KG1 (cell line): Measurements from ENCODE around the gene CHCHD10.

Source experiments
- DNase-seq: peaks from one replicate; lab custom pipeline; 2025; lab: John Stamatoyannopoulos, UW

The CHCHD10 gene

DNA sequence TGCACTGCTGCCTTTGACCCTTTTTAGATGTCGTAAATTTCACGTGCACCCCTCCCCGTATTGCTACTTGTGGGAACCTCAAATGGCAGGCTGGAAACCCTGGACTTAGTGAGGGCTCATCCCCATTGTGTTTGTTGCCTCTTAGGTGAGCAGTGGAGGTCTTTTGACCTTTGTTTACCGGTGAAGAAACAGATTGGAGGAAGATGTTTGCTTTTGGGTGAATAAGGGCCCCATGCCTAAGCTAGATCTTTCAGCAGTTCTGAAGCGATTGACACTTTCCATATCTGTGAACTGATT lies 19.8 kb upstream of the CHCHD10 start:
- no peak for DNase-seq

DNA sequence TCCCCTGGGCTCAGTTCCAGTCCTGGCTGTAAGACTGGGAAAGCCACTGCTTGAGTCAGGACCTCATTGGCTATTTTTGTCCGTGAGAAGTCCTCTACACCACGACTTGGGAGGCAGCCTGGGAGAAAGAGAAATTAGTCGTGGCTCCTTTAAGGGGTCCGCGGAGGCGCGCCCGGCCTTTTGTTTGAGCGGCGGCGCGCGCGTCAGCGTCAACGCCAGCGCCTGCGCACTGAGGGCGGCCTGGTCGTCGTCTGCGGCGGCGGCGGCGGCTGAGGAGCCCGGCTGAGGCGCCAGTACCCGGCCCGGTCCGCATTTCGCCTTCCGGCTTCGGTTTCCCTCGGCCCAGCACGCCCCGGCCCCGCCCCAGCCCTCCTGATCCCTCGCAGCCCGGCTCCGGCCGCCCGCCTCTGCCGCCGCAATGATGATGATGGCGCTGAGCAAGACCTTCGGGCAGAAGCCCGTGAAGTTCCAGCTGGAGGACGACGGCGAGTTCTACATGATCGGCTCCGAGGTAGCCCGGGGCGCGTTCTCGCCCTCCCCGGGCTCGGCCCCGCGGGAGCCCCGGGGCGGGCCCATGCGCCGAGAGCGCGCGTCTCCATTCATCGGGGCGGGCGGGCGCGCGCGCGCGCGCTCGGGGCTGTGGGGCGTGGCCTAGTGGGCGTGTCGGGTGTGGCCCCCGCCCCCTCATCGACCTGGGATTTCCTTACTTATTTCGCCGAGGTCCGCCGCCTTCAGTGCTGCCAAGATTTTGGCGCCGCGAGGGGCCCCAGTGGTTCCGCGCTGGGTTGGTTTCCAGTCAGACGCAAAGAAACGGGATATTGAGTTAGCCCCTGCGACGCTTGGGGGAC lies 19.2 kb upstream of the CHCHD10 start, which contains the start of gene SMARCB1:
Gene SMARCB1, plus strand, starts transcription at position 215 of the 848 bp plus-strand sequence. Its CDS starts 204 bp downstream, at position 419.
- DNase-seq, result peak; percentile 72

DNA sequence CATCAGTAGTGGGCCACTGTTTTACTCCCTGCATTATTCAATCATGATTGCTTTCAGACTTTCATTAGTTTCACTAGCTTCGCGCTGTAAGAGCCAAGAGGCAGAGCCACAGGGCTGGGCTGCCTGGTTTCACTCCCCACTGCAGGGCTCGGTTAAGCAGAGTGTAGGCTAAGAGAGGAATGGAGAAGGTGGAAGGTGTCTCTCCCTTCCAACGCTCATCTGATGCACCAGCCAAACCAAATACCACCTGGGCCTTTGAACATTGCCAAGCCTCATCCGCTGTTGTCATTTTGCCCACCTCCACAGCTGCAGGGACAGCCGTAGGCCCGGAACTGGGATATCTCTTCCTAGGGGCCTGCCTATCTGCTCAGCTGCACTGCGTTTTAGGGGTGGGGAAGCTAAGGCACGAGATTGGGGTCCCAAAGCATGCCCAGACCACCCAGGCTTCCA lies 18.5 kb upstream of the CHCHD10 start:
- no peak for DNase-seq

- no peak for DNase-seq
These were observed 16.5 kb upstream of the CHCHD10 start for GRCh38 chr22:23784215-23784732.

- DNase-seq, result no peak
These were observed 15.7 kb upstream of the CHCHD10 start for GRCh38 chr22:23783265-23784150.

- DNase-seq, result no peak
These were observed 14.9 kb upstream of the CHCHD10 start for GRCh38 chr22:23782703-23783102.

DNA sequence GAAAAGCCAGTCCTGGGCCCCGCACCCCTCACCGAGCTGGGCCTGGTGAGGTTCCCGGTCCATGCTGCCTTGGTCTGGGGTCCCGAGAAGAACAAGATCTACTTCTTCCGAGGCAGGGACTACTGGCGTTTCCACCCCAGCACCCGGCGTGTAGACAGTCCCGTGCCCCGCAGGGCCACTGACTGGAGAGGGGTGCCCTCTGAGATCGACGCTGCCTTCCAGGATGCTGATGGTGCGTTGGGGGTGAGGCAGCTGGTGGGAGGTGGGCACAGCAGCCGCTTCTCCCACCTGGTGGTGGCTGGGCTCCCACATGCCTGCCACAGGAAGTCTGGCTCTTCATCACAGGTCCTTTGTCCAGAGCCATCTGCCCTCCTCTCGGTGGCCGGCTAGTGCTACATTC lies 14.5 kb upstream of the CHCHD10 start:
- DNase-seq, result no peak

DNA sequence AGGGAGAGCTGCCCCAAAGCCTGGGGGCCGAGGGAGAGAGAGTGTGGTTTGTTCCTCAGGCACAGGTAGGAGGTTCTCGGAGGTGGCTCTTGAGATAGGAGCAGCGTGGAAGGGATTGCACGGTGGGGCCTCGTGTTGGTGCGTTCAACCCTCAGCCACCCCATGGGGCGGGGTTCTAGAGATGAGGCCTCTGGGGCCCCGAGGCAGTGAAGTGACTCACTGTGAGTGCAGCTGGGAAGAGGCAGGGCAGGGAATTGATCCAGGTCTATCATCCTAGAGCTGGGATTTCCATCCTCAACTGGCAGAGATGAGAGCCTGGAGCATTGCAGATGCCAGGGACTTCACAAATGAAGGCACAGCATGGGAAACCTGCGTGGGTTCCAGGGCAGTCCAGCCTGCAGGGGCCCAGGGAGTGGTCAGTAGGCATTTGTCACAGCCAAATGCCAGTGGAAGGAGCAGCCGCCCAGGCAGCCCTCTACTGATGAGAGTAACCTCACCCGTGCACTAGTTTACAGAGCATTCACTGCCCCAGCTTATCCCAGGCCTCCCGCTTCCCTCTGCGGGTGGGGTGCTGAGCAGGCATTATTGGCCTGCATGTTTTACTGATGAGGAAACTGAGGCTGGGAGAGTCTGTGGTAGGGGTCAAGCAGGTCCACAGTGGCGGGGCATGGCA lies 13.9 kb upstream of the CHCHD10 start:
- no peak for DNase-seq

DNA sequence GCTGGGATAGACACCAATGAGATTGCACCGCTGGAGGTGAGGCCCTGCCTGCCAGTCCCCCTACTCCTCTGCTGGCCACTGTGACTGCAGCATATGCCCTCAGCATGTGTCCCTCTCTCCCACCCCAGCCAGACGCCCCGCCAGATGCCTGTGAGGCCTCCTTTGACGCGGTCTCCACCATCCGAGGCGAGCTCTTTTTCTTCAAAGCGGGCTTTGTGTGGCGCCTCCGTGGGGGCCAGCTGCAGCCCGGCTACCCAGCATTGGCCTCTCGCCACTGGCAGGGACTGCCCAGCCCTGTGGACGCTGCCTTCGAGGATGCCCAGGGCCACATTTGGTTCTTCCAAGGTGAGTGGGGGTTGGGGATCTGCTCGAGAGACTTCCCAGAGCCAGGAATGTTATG lies 13.3 kb upstream of the CHCHD10 start:
- no peak for DNase-seq

GRCh38 chr22:23780146-23780748 lies 12.5 kb upstream of the CHCHD10 start:
- no peak for DNase-seq

- no peak for DNase-seq
These were observed 12.0 kb upstream of the CHCHD10 start for GRCh38 chr22:23779731-23780130.

GRCh38 chr22:23779083-23779482 lies 11.3 kb upstream of the CHCHD10 start:
- no peak for DNase-seq

- no peak for DNase-seq
These were observed 10.8 kb upstream of the CHCHD10 start for GRCh38 chr22:23778577-23778900.

DNA sequence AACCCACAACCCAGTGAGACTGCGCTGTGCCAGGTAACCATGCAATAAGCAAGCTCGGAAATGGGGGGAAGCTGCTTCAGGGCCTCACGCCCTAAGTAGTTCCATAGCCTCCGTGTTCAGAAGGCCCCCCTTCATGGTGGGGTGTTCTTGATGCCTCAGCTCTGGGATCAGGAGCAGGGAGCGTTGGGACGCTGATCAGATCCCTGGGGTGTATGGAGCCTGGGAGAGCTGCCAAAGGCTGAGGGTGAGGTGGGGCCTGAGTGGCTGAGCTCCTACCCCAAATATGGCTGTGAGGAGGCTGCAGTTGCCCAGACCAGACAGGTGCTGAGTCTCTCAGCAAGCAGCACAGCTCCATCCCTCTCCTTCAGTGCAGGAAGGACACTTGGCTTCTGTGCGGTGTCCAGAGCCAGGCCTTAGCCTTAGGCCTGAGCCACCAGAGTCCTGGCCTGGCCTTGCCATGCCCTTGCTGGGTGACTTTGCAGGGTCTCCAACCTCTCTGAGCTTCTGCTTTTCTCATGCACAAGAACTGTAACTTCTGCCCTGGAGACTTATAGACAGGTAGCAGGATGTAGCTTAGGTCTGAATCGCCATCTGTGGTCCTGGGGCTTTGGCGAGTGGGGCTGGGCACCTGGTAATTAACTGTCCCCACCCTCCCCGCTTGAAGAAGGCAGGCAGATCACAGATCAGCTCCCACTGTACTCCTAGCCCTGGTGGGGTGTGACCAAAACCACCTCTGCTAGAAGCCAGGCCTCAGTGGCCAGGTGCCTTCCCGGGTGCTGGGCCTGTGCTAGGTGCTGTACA lies 10.2 kb upstream of the CHCHD10 start:
- no peak for DNase-seq

DNA sequence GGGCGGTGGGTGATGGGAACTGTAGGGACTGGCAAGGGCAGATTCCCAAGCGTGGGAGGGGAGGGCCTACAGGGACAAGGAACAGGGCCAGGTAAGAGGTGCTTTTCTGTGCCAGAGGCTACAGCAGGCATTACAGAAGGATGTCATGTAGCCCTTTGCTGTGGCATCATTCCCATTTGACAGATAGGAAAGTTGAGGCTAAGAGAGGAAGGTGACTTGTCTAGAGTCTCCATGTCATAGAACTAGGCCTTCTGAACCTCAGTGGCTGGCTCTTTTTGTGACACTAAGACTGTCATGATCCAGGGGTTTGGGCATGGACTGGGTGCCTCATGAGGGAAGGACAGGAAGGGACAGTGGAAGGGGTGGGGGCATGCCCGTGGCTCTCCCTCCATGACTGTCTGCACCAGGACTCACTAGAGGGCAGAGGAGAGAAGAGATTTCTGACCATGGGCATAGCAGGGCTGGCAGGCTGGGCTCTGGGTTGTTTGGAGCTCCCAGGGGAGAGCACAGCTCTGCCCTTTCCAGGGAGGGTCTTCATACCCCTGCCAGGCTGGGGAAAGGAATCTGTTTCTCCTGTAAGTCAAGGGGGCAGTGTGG lies 8.1 kb upstream of the CHCHD10 start:
- no peak for DNase-seq

GRCh38 chr22:23774922-23775436 lies 7.2 kb upstream of the CHCHD10 start:
- no peak for DNase-seq

DNA sequence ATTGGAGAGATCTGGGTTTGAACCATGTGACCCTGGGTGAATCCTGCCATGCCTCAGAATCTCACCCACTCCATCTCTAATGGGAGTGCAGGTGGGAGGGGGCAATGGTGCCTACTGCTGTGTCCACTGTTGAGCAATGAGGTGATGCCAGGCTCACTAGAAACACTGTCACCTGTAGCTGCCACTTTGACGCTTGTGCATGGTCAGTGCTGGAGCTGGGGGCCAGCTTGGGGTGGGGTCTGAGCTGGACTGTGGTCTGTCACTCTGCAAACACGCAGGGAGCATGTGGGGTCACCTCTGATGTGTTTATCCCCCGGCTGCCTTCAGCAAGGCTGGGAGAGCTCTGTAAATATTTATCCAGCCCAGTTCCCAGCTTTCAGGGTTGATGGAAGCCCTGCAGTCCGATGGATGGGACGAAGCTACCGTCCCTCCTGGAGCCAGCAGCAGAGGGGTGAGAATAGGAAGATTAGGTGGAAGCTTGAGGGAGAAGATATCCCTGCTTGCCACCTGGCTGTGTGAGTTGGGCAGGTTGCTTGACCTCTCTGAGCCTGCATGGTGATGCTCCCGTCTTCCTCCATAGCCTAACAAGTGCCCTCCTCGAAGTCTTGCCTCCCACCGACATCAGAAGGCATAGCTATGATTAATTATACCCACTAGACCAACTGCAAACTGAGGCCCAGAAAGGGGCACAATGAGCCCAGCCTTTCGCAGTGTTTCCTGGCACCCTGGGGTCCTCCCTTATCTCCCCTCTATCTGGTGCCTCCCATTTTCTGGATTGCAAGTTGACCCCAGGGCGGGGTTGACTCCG lies 6.5 kb upstream of the CHCHD10 start:
- no peak for DNase-seq

GRCh38 chr22:23773483-23774113 lies 5.8 kb upstream of the CHCHD10 start:
- DNase-seq, result no peak
